Uterus (tissue), 2 donors: ENCODE measurements around the gene ZNF335.

Experiments used
- CTCF ChIP-seq, 4 experiments: fragments of 200-600 bp in 2 of 4; fragments of 450-650 bp in 2 of 4; sonication (generic) in 2 of 4; IDR thresholded peaks; one replicate each; pipeline ENCODE4 v1.5.1; 2016 to 2019; ENCODE audit warnings: antibody characterized with exemption in 4 of 4, mild to moderate bottlenecking in 2 of 4, moderate library complexity in 1 of 4
- POLR2A ChIP-seq, 2 donors: fragments of 450-650 bp; IDR thresholded peaks; one replicate each; pipeline ENCODE4 v1.6.1; 2016; ENCODE audit warnings: antibody characterized with exemption in 2 of 2, mild to moderate bottlenecking in 1 of 2, moderate library complexity in 1 of 2

DNA sequence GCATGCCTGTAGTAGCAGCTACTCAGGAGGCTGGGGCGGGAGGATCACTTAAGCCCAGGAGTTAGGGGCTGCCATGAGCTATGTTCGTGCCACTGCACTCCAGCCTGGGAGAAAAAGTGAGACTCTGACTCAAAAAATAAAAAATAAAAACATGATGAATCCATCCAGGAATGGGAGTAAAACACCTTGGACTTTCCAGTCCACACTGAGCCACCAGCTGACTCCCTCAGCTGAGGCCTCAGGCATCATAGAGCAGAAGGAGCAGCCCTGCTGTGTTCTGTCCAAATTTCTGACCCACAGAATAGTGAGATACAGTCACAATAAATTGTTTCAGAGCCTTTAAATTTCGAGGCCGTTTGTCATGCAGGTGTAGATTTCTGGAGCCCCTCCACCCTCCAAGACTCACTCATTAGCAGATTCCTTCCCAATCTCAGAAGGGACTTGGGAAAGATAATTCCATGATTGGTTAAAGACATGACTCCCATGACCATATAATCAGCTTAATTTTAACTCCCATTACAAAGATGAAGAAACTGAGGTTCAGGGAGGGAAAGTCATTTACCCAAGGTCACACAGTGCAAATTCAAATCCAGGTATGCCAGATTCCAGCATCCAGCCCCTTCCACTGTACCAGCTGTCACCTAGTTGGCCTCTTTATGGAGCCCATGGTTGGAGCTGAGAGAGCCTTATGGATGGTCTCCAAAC lies 27.7 kb upstream of the ZNF335 start:
- no peak for TF ChIP-seq POLR2A (IDR thresholded peaks at IDR 0.05)
- TF ChIP-seq CTCF (IDR thresholded peaks at IDR 0.05) = no peak
